Activated CD4-positive, alpha-beta memory T cell treated with anti-CD3 and anti-CD28 coated beads, Interleukin-2, amount 10 ng/mL, durations not matched to agents 7 days and 5 days (primary cell): ENCODE results near the gene COPZ2. TPM values are rescaled to one million over a fixed set of nuclear protein-coding genes. Genes with fewer than 3 reads are reported as not detected.
"Not testable (repeated sequence)": the region's sequence is repeated elsewhere in the genome, so short reads cannot be mapped to it uniquely, and the experiment has no call there.

Source experiments
- CTCF ChIA-PET: fragments of 350-600 bp; sonication (Branson Sonifier 250); formaldehyde crosslinking; loops from one replicate; lab custom pipeline; 2021; ENCODE audit warnings: antibody characterized with exemption, inconsistent platforms; lab: Charles Lee
- POLR2A ChIA-PET: fragments of 350-600 bp; sonication (Branson Sonifier 250); formaldehyde crosslinking; loops from one replicate; lab custom pipeline; 2021; ENCODE audit warnings: antibody characterized with exemption; lab: Charles Lee
- DNase-seq: peaks from one replicate; pipeline ENCODE4 v3.0.0-alpha.2; 2020
- H3K27ac Mint-ChIP-seq: one replicate; pipeline ENCODE4 v1.8.0; 2021; ENCODE audit warnings: mild to moderate bottlenecking, mixed read lengths
- H3K27me3 Mint-ChIP-seq: one replicate; pipeline ENCODE4 v1.8.0; 2021; ENCODE audit warnings: mixed read lengths
- H3K36me3 Mint-ChIP-seq: one replicate; pipeline ENCODE4 v1.8.0; 2021; ENCODE audit warnings: low read depth, mixed read lengths
- H3K4me1 Mint-ChIP-seq: one replicate; pipeline ENCODE4 v1.8.0; 2021; ENCODE audit warnings: mixed read lengths
- H3K4me3 Mint-ChIP-seq: one replicate; pipeline ENCODE4 v1.8.0; 2021; ENCODE audit warnings: mild to moderate bottlenecking, mixed read lengths
- H3K9me3 Mint-ChIP-seq: one replicate; pipeline ENCODE4 v1.8.0; 2021; ENCODE audit warnings: mixed read lengths
- total RNA-seq, 2 experiments: library from RNA; stranded (reverse); gene quantifications; one replicate each; pipeline ENCODE4 v1.2.3, GENCODE V29; 2021

The COPZ2 gene
- total RNA-seq, 2 experiments from 2014 or later, result 7.4 to 11.5 TPM

DNA sequence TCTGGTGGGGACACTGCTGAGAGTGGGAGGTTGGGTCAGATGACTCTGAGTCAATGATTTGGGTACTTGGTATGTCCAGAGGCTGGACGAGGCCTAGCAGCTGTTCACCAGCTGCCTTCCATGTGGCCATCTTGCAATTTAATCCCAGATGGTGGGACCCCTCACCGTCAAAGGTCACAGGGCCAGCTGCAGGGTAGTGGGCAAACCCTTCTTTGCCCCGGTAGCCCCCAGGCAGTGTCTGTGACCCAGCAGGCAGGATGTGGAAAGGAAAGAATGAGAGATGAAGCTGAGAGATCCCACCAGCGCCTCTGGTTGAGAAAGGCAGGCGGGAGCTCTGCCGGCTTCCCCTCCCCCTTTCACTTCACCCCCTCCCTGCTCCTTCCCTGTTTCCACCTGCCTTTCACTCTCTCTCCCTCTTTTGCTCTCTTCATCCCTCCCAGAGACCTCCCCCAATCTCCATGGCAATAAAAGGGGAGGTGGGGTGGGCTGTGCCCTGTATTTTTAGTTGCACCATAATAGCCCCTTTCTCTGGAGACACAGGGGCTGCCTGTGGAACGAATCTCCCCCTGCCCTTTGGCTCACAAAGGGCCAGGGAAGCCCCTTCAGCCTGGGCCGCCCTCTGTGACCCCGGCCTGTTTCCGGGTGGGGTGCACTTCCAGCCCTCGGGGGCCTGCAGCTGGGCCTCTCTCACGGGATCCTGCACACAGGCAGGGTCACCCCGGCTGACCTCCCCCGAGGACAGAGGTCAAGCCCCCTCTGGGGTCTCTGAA is 46.5 kb downstream of the COPZ2 start:
- ChIA-PET CTCF (interaction anchor here (1.8 to 2.0 kb wide), 3 partner anchors 13 to 89 kb away, joined by 6 to 7 read pairs (median 6); partner anchors contain the start of gene CDK5RAP3), POLR2A (interaction anchor here (1.0 kb wide), 1 partner anchor 23 kb away, joined by 3 read pairs; no protein-coding TSS in a partner anchor)
- Mint-ChIP-seq H3K4me3 (no peak overlapping the region), H3K27ac (no peak overlapping the region), H3K4me1 (peaks cover 19% of the 10 kb centered on the region), H3K27me3 (peaks cover 16% of the 10 kb centered on the region), H3K36me3 (no peaks in the 10 kb centered on the region), H3K9me3 (no peaks in the 10 kb centered on the region)
- no peak for DNase-seq

- Mint-ChIP-seq H3K36me3 (peaks cover 6% of the 10 kb centered on the region), H3K4me3 (no peak overlapping the region), H3K4me1 (peaks cover 19% of the 10 kb centered on the region), H3K27ac (no peak overlapping the region), H3K9me3 (no peaks in the 10 kb centered on the region), H3K27me3 (peaks cover 16% of the 10 kb centered on the region)
- no peak for DNase-seq
- ChIA-PET POLR2A (interaction anchor here (1.4 kb wide), 1 partner anchor 94 kb away, joined by 3 read pairs; no protein-coding TSS in a partner anchor), CTCF (interaction anchor here (1.8 to 2.0 kb wide), 3 partner anchors 11 to 90 kb away, joined by 6 to 7 read pairs (median 6); partner anchors contain the start of gene CDK5RAP3)
Measured at GRCh38 chr17:47989700-47990099, 47.9 kb downstream of the COPZ2 start.

- no peaks in the 10 kb centered on the region for H3K9me3 Mint-ChIP-seq
- H3K4me1 Mint-ChIP-seq, result peaks cover 19% of the 10 kb centered on the region
- DNase-seq, result no peak
- H3K27ac Mint-ChIP-seq, result no peak overlapping the region
- H3K4me3 Mint-ChIP-seq, result no peak overlapping the region
- ChIA-PET POLR2A (interaction anchor here (0.9 to 1.4 kb wide), 2 partner anchors 11 to 94 kb away, joined by 3 read pairs; no protein-coding TSS in a partner anchor), CTCF (interaction anchor here (1.8 to 2.0 kb wide), 2 partner anchors 11 to 18 kb away, joined by 6 to 7 read pairs; partner anchors contain the start of gene CDK5RAP3)
- H3K27me3 Mint-ChIP-seq, result peaks cover 12% of the 10 kb centered on the region
- H3K36me3 Mint-ChIP-seq, result peaks cover 7% of the 10 kb centered on the region
Measured at GRCh38 chr17:47989159-47989558, 48.4 kb downstream of the COPZ2 start.

GRCh38 chr17:47988445-47988844 is 49.2 kb downstream of the COPZ2 start:
- DNase-seq, H3K27ac Mint-ChIP-seq, CTCF ChIA-PET, H3K9me3 Mint-ChIP-seq, H3K4me3 Mint-ChIP-seq, H3K27me3 Mint-ChIP-seq: not testable (repeated sequence)
- H3K36me3 Mint-ChIP-seq, result peaks cover 14% of the 10 kb centered on the region
- H3K4me1 Mint-ChIP-seq, result peaks cover 20% of the 10 kb centered on the region
- POLR2A ChIA-PET, result interaction anchor here (0.9 kb wide), 1 partner anchor 11 kb away, joined by 3 read pairs; no protein-coding TSS in a partner anchor

DNA sequence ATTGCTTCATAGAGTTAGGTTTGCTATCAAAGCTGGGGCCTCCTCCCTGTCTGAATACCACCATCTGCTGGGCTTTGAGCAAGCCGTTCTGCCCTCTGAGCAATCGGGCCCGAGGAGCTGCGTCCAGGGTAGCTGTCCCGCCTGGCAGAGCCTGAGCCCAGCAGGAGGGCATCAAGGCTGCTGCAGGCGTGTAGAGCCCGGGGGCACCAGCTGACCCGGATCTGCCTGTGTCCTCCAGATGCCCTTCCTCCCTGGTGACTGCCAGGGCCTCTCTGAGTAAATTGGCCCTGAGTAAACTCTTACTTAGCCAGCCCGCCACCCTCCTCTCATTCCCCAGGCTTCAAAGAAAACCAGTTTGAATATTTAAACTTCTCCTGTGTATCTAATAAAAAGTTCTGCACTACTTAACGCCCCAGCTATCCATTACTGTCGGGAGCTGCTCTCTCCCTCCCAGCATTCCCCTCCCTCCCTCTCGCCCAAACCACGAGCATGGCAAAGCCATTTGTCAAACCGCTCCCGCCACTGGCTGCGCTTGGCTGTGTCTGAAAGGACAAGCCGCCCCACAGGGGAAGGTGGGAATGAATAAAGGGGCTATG is 50.3 kb downstream of the COPZ2 start:
- no peaks in the 10 kb centered on the region for H3K9me3 Mint-ChIP-seq
- H3K4me3 Mint-ChIP-seq, result no peak overlapping the region
- ChIA-PET CTCF (interaction anchor here (0.5 to 1.5 kb wide), 3 partner anchors 9 to 133 kb away, joined by 3 to 4 read pairs (median 3); no protein-coding TSS in a partner anchor), POLR2A (interaction anchor here (0.8 kb wide), 1 partner anchor 16 kb away, joined by 3 read pairs; the partner anchor contains the start of gene CDK5RAP3)
- H3K36me3 Mint-ChIP-seq, result peaks cover 22% of the 10 kb centered on the region
- H3K4me1 Mint-ChIP-seq, result peaks cover 25% of the 10 kb centered on the region
- H3K27me3 Mint-ChIP-seq, result peaks cover 4% of the 10 kb centered on the region
- DNase-seq, result no peak
- no peak overlapping the region for H3K27ac Mint-ChIP-seq

DNA sequence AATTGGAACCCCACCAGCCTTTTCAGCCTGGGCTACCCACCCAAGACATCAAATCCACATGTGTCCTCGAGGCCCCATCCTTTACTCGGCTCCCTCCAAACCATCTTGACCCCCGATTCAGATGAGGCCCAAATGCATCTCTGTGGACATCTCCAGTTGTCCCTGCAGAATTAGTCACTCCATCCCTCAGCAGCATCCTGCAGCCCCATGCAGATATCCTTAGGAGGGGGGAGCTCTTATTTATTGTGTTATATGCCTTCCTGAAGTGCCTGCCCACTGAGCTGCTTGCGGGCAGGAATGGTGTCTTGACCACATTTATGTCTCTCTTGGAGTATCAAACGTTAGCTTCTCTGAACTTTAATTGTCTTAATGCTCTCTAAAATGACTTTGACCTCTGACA is 51.1 kb downstream of the COPZ2 start:
- no peak overlapping the region for H3K4me3 Mint-ChIP-seq
- H3K27me3 Mint-ChIP-seq, result peaks cover 2% of the 10 kb centered on the region
- H3K4me1 Mint-ChIP-seq, result peaks cover 28% of the 10 kb centered on the region
- H3K36me3 Mint-ChIP-seq, result peaks cover 26% of the 10 kb centered on the region
- ChIA-PET POLR2A (interaction anchor here (0.8 kb wide), 1 partner anchor 15 kb away, joined by 3 read pairs; the partner anchor contains the start of gene CDK5RAP3), CTCF (interaction anchor here (0.5 to 1.5 kb wide), 3 partner anchors 8 to 134 kb away, joined by 3 to 4 read pairs (median 3); no protein-coding TSS in a partner anchor)
- H3K27ac Mint-ChIP-seq, result no peak overlapping the region
- no peak for DNase-seq
- H3K9me3 Mint-ChIP-seq, result no peaks in the 10 kb centered on the region

DNA sequence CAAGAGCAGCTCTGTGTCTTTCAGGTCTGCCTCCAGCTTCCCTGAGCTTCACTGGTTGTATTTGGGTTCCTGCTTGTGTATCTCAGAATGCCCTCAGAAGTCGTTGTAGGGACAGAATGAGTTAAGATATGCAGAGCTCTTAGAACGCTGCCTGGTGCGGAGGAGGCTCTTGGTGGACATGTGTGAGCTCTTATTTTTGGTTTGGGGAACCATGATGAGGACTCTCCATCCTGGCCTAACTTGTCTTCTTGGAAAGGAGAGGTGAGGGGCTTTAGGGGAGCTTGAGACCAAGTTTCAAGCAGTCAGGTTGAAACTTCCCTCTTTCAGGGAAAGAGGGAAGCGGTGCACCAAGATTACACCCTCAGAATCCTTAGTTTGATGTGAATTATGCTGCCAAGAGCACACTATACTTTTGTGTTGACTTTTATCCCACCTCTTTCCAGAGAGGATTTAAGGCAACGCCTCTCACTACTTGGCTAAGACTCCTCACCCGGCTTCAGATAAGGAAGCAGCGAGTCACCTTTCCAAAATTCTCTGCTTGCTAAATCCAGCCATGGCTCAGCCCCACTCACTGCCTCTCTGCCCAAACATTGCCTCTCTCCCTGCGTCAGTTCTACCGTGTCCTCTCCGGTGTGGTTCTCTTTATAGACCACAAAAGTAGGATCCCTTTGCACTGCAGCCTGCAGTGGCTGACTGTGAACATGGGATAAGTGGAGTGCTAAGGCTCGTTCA is 53.9 kb downstream of the COPZ2 start:
- Mint-ChIP-seq H3K27ac (no peak overlapping the region), H3K4me1 (peaks cover 24% of the 10 kb centered on the region), H3K36me3 (peaks cover 51% of the 10 kb centered on the region), H3K27me3 (no peaks in the 10 kb centered on the region), H3K4me3 (no peak overlapping the region), H3K9me3 (no peaks in the 10 kb centered on the region)
- DNase-seq, result no peak
- POLR2A ChIA-PET, result interaction anchor here (1.3 to 1.7 kb wide), 2 partner anchors 28 to 65 kb away, joined by 3 to 4 read pairs; partner anchors contain the start of gene NFE2L1
- CTCF ChIA-PET, result interaction anchor here (0.6 to 1.8 kb wide), 4 partner anchors 13 to 33 kb away, joined by 3 to 9 read pairs (median 4); partner anchors contain the start of gene CDK5RAP3

DNA sequence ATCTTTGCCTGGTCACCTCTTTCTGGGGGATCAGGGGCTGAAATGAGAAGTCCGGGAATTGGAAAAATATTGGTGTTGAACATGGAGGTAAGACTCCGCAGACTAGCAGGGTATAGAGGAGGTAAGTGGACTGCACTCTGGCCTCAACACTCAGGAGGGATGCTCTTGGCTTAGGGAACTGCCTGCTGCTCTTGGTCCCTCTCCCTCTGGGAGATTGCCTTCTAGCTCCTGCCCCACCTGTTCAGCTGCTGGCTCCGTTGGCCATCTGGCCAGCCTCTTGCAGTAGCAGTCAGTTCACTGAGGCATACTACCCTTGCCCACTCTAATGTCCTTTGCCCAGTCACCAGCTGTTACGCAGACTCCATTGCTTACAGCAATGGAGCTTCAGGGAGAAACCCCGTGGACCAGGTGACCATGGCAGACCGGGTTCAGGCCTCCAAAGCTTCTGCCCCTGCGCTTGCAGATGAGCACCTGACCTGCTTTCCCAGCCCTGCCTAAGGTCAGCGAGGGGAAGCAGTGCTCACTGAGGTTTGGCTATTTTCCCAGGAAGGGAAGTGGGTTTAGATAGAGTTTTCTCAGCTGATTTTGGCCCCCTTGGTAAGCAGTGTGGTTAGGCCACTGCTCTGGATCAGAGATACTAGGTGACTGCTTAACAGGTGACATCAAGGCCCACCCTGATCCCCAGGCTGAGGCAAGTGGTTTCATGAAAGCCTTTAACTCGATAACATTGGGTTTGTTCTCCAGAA is 54.8 kb downstream of the COPZ2 start:
- H3K36me3 Mint-ChIP-seq, result peaks cover 56% of the 10 kb centered on the region
- H3K4me1 Mint-ChIP-seq, result peaks cover 19% of the 10 kb centered on the region
- H3K4me3 Mint-ChIP-seq, result no peak overlapping the region
- H3K27ac Mint-ChIP-seq, result no peak overlapping the region
- ChIA-PET CTCF (interaction anchor here (1.1 to 5.3 kb wide), 4 partner anchors 12 to 34 kb away, joined by 3 to 33 read pairs (median 8); partner anchors contain the start of gene CDK5RAP3), POLR2A (interaction anchor here (1.3 to 3.5 kb wide), 3 partner anchors 11 to 65 kb away, joined by 3 to 18 read pairs (median 4); partner anchors contain the start of genes CDK5RAP3 and NFE2L1)
- no peaks in the 10 kb centered on the region for H3K9me3 Mint-ChIP-seq
- H3K27me3 Mint-ChIP-seq, result no peaks in the 10 kb centered on the region
- DNase-seq, result no peak

DNA sequence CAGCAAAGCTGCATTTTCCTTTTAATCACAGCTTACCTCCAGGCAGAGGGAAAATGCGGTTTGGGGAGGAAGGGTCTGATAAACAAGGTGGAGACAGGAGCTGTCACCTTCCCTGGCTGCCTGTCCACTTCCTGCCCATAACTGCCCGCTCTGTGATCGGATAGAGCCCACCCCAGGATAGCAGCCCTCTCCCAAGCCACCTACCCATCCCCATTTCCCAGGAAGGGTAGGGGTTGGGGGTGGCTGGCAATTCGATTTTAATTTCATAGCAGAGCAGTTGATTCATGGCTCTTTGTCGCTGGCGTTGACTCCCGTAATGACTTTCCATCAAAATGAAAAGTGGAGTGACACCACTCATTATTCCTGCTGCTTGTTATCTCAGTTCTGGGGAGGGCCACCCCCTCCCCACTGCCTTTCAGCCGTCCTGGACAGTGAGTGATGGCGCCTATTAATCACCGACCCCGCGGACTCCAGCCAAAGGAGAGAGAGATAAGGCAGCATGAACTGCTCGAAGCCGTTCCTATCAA is 55.4 kb downstream of the COPZ2 start:
- no peak for DNase-seq
- Mint-ChIP-seq H3K27ac (no peak overlapping the region), H3K27me3 (no peaks in the 10 kb centered on the region), H3K36me3 (peaks cover 61% of the 10 kb centered on the region), H3K9me3 (no peaks in the 10 kb centered on the region), H3K4me3 (no peak overlapping the region), H3K4me1 (peaks cover 18% of the 10 kb centered on the region)
- CTCF ChIA-PET, result interaction anchor here (0.6 to 7.1 kb wide), 6 partner anchors 11 to 139 kb away, joined by 4 to 185 read pairs (median 6); partner anchors contain the start of gene CDK5RAP3
- POLR2A ChIA-PET, result interaction anchor here (0.7 to 3.5 kb wide), 2 partner anchors 11 to 17 kb away, joined by 3 to 18 read pairs; partner anchors contain the start of gene CDK5RAP3

DNA sequence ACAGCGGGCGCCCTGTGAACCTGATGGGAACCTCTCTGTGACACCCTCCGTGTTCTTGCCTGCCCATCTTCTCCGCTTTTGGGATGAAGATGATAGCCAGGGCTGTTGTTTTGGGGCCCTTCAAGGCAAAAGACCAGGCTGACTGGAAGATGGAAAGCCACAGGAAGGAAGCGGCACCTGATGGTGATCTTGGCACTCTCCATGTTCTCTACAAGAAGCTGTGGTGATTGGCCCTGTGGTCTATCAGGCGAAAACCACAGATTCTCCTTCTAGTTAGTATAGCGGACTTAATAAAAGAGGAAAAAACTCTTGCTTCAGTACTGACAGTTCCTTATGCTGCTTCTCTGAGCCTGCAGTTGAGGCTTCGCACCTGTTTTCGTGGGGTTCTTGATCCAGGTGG is 56.1 kb downstream of the COPZ2 start:
- CTCF ChIA-PET, result interaction anchor here (0.6 to 7.1 kb wide), 8 partner anchors 11 to 139 kb away, joined by 3 to 185 read pairs (median 4); partner anchors contain the start of gene CDK5RAP3
- no peaks in the 10 kb centered on the region for H3K9me3 Mint-ChIP-seq
- H3K27ac Mint-ChIP-seq, result no peak overlapping the region
- H3K4me1 Mint-ChIP-seq, result peaks cover 18% of the 10 kb centered on the region
- H3K36me3 Mint-ChIP-seq, result peaks cover 66% of the 10 kb centered on the region
- H3K4me3 Mint-ChIP-seq, result no peak overlapping the region
- DNase-seq, result peak; percentile 19
- H3K27me3 Mint-ChIP-seq, result no peaks in the 10 kb centered on the region
- POLR2A ChIA-PET, result interaction anchor here (0.7 to 3.5 kb wide), 2 partner anchors 10 to 18 kb away, joined by 3 to 18 read pairs; partner anchors contain the start of gene CDK5RAP3

GRCh38 chr17:47980541-47980940 is 57.1 kb downstream of the COPZ2 start:
- Mint-ChIP-seq H3K27me3 (no peaks in the 10 kb centered on the region), H3K27ac (no peak overlapping the region), H3K4me3 (no peak overlapping the region), H3K9me3 (no peaks in the 10 kb centered on the region), H3K36me3 (peaks cover 70% of the 10 kb centered on the region), H3K4me1 (peaks cover 18% of the 10 kb centered on the region)
- DNase-seq, result no peak
- ChIA-PET CTCF (interaction anchor here (0.6 to 7.1 kb wide), 7 partner anchors 10 to 694 kb away, joined by 3 to 185 read pairs (median 4); partner anchors contain the start of gene CDK5RAP3), POLR2A (interaction anchor here (3.5 kb wide), 1 partner anchor 9 kb away, joined by 18 read pairs; the partner anchor contains the start of gene CDK5RAP3)
